Measurements from ENCODE around the gene ZNF302. TPM values are rescaled to one million over a fixed set of nuclear protein-coding genes. Genes with fewer than 3 reads are reported as not detected.

ZNF302 gene
- total RNA-seq, 1 donor from 2014 or later = 74.5 TPM

- Mint-ChIP-seq H3K36me3 (peaks cover 2% of the 10 kb centered on the region), H3K4me3 (no peak overlapping the region), H3K9me3 (peaks cover 5% of the 10 kb centered on the region), H3K27ac (no peak overlapping the region), H3K4me1 (peaks cover 6% of the 10 kb centered on the region), H3K27me3 (ENCODE audit: insufficient read depth, low read depth) (peaks cover 2% of the 10 kb centered on the region)
- no peaks in the 10 kb centered on the region for H4K20me1 ChIP-seq (ENCODE audit: low read depth)
- H3K27ac ChIP-seq = no peak overlapping the region
- H3K9ac ChIP-seq = no peak overlapping the region
- no peak overlapping the region for H3K4me2 ChIP-seq
- TF ChIP-seq CTCF (IDR thresholded peaks at IDR 0.05) (no peak), EZH2 (IDR thresholded peaks at IDR 0.05) (no peak), EZH2phosphoT487 (IDR thresholded peaks at IDR 0.05) (no peak)
- peaks cover 4% of the 10 kb centered on the region for H3K4me1 ChIP-seq
- peaks cover 7% of the 10 kb centered on the region for H3F3A ChIP-seq (ENCODE audit: low read depth)
- no peak overlapping the region for H3K4me3 ChIP-seq
- H3K27me3 ChIP-seq = peaks cover 18% of the 10 kb centered on the region
- no peak for DNase-seq (ENCODE audit: low spot score)
- no peak overlapping the region for H2AFZ ChIP-seq (replicated peaks)
- no peaks in the 10 kb centered on the region for H3K9me3 ChIP-seq (ENCODE audit: low read depth)
- no peaks in the 10 kb centered on the region for H3K79me2 ChIP-seq (ENCODE audit: low read depth)
- H3K36me3 ChIP-seq = no peaks in the 10 kb centered on the region
These were observed 5.5 kb upstream of the ZNF302 start for GRCh38 chr19:34671972-34672371.

GRCh38 chr19:34673590-34673989, 3.9 kb upstream of the ZNF302 start:
- peaks cover 18% of the 10 kb centered on the region for H3K27me3 ChIP-seq
- H2AFZ ChIP-seq (replicated peaks) = no peak overlapping the region
- DNase-seq (ENCODE audit: low spot score) = no peak
- no peak overlapping the region for H3K4me2 ChIP-seq
- Mint-ChIP-seq H3K27ac (no peak overlapping the region), H3K4me3 (no peak overlapping the region), H3K4me1 (peaks cover 10% of the 10 kb centered on the region), H3K9me3 (peaks cover 14% of the 10 kb centered on the region), H3K27me3 (ENCODE audit: insufficient read depth, low read depth) (peaks cover 2% of the 10 kb centered on the region), H3K36me3 (peaks cover 6% of the 10 kb centered on the region)
- H3K27ac ChIP-seq = no peak overlapping the region
- peaks cover 6% of the 10 kb centered on the region for H3K79me2 ChIP-seq (ENCODE audit: low read depth)
- H3K4me3 ChIP-seq = no peak overlapping the region
- TF ChIP-seq EZH2 (IDR thresholded peaks at IDR 0.05) = no peak
- TF ChIP-seq EZH2phosphoT487 (IDR thresholded peaks at IDR 0.05) = no peak
- no peak for TF ChIP-seq CTCF (IDR thresholded peaks at IDR 0.05)
- H3K9ac ChIP-seq = no peak overlapping the region
- no peaks in the 10 kb centered on the region for H3K36me3 ChIP-seq
- no peaks in the 10 kb centered on the region for H4K20me1 ChIP-seq (ENCODE audit: low read depth)
- peaks cover 3% of the 10 kb centered on the region for H3K4me1 ChIP-seq
- peaks cover 10% of the 10 kb centered on the region for H3F3A ChIP-seq (ENCODE audit: low read depth)
- H3K9me3 ChIP-seq (ENCODE audit: low read depth) = no peaks in the 10 kb centered on the region

- H3K4me2 ChIP-seq = no peak overlapping the region
These were observed 2.2 kb upstream of the ZNF302 start for GRCh38 chr19:34675250-34675649.

More at GRCh38 chr19:34675250-34675649, 2.2 kb upstream of the ZNF302 start:
- H3K4me1 Mint-ChIP-seq = peaks cover 13% of the 10 kb centered on the region
- Histone ChIP-seq H3K79me2 (ENCODE audit: low read depth) (peaks cover 10% of the 10 kb centered on the region), H3K9ac (no peak overlapping the region), H4K20me1 (ENCODE audit: low read depth) (no peaks in the 10 kb centered on the region), H2AFZ (replicated peaks) (no peak overlapping the region), H3F3A (ENCODE audit: low read depth) (peaks cover 10% of the 10 kb centered on the region), H3K36me3 (peaks cover 5% of the 10 kb centered on the region), H3K4me1 (peaks cover 6% of the 10 kb centered on the region), H3K27me3 (peaks cover 18% of the 10 kb centered on the region), H3K4me3 (no peak overlapping the region), H3K9me3 (ENCODE audit: low read depth) (no peaks in the 10 kb centered on the region), H3K27ac (no peak overlapping the region)
- peaks cover 22% of the 10 kb centered on the region for H3K36me3 Mint-ChIP-seq
- H3K27ac Mint-ChIP-seq = no peak overlapping the region
- no peak for DNase-seq (ENCODE audit: low spot score)
- H3K27me3 Mint-ChIP-seq (ENCODE audit: insufficient read depth, low read depth) = peaks cover 2% of the 10 kb centered on the region
- H3K9me3 Mint-ChIP-seq = peaks cover 30% of the 10 kb centered on the region
- TF ChIP-seq CTCF (IDR thresholded peaks at IDR 0.05) (no peak), EZH2phosphoT487 (IDR thresholded peaks at IDR 0.05) (no peak), EZH2 (IDR thresholded peaks at IDR 0.05) (no peak)
- no peak overlapping the region for H3K4me3 Mint-ChIP-seq
